Breast epithelium (tissue), 3 donors: Measurements from ENCODE around the gene SPDYE17.
"Not testable (repeated sequence)": the region's sequence is repeated elsewhere in the genome, so short reads cannot be mapped to it uniquely, and the experiment has no call there.

Source experiments
- POLR2AphosphoS5 ChIP-seq, 3 donors: sonication (generic); formaldehyde crosslinking; IDR thresholded peaks; one replicate each; pipeline ENCODE4 v1.6.1; 2017; ENCODE audit warnings: antibody characterized with exemption in 3 of 3
- TF ChIP-seq, protein P1 (sequence below), 3 donors: fragments of 450-650 bp; IDR thresholded peaks; one replicate each; pipeline ENCODE4 v1.5.1; 2016 to 2017; ENCODE audit warnings: antibody characterized with exemption in 3 of 3, mild to moderate bottlenecking in 3 of 3, moderate library complexity in 3 of 3

DNA sequence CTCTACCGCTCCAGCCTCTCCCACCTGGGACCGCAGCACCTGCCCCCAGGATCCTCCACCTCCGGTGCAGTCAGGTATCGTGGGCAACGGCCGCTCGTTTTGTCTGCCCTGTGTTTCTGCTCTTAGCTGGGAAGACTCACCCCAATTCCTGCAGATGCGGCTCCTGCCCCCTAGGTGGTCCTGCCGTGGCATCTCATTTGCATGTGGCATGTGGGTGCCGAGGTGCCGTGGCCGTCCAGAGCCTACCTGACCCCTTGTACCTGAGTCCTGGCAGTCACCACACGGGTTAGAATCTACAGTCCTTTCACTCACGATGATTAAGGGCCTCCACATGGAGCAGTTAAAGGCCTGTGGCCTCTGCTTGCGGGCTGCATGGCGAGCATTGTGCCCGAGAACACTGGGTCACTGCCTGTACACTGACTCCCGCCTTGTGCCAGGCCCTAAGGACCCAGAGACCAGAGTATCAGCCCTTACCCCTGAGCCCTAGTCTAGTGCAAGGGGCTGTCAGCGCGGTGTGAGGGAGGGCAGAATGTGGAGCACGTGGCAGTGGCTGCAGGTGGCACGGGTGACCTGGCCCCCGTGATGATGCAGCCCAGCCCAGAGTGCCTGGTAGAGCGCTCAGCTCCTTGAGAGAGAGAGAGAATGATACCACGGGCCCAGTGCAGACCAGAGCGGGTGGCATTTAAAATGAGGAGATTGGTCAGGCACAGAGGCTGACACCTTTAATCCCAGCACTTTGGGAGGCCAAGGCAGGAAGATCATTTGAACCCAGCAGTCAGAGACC, 50.8 kb downstream of the SPDYE17 start:
- TF ChIP-seq POLR2AphosphoS5 (IDR thresholded peaks at IDR 0.05), result not testable (repeated sequence)
- TF ChIP-seq, protein P1, sequence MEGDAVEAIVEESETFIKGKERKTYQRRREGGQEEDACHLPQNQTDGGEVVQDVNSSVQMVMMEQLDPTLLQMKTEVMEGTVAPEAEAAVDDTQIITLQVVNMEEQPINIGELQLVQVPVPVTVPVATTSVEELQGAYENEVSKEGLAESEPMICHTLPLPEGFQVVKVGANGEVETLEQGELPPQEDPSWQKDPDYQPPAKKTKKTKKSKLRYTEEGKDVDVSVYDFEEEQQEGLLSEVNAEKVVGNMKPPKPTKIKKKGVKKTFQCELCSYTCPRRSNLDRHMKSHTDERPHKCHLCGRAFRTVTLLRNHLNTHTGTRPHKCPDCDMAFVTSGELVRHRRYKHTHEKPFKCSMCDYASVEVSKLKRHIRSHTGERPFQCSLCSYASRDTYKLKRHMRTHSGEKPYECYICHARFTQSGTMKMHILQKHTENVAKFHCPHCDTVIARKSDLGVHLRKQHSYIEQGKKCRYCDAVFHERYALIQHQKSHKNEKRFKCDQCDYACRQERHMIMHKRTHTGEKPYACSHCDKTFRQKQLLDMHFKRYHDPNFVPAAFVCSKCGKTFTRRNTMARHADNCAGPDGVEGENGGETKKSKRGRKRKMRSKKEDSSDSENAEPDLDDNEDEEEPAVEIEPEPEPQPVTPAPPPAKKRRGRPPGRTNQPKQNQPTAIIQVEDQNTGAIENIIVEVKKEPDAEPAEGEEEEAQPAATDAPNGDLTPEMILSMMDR (IDR thresholded peaks at IDR 0.05), result not testable (repeated sequence)
